K562 (cell line): Measurements from ENCODE around the gene BFSP1. TPM values are rescaled to one million over a fixed set of nuclear protein-coding genes. Genes with fewer than 3 reads are reported as not detected.

Experiments used
- ATAC-seq: fragments of 200-7000 bp; cut with Tn5 transposase; 3 replicates; pipeline ENCODE4 v1.9.1; 2020; ENCODE audit warnings: moderate library complexity
- BruUV-seq: library from RNA; stranded (reverse); fragments of 400-500 nt; replicated peaks from 2 replicates; lab custom pipeline; 2021; lab: Mats Ljungman, UMichigan
- CTCF ChIA-PET: fragments of 300-600 bp; formaldehyde crosslinking; extraction: SDS; loops from one replicate; lab custom pipeline; 2021; ENCODE audit warnings: low intra/inter-chr PET ratio; lab: Yijun Ruan, JAX
- POLR2A ChIA-PET: fragments of 300-600, 350-650 bp; sonication (Branson Sonifier 250); formaldehyde crosslinking; extraction: SDS; loops from one replicate; lab custom pipeline; 2021; ENCODE audit warnings: antibody characterized with exemption, inconsistent platforms; lab: Yijun Ruan, JAX
- DNase-seq, 4 experiments: peaks; one replicate each; pipeline versions ENCODE4 v3.0.0 to v3.0.0-alpha.2; 2011 to 2018; ENCODE audit warnings: low spot score in 3 of 4, mixed read lengths in 3 of 4; ENCODE audit errors: extremely low read depth in 1 of 4
- FAIRE-seq: peaks from 2 replicates; lab custom pipeline; 2011; peaks lifted over from hg19 to GRCh38; lab: Jason Lieb, UNC
- H2AFZ ChIP-seq: 2 replicates; pipeline ENCODE4 v1.6.0; 2011; ENCODE audit warnings: low read depth, low read length, control low read depth, inconsistent platforms
- H3K27ac ChIP-seq: fragments of 200-600 bp; 3 replicates; pipeline ENCODE4 v1.8.0; 2011; ENCODE audit warnings: low read depth, mild to moderate bottlenecking, control low read depth, inconsistent platforms, low read length, moderate library complexity, mixed read lengths; ENCODE audit errors: extremely low read depth
- H3K27me3 ChIP-seq, 2 experiments: fragments of 300-600 bp in 1 of 2; 2 replicates in 1 of 2; 3 replicates in 1 of 2; pipeline versions ENCODE4 v1.6.0 to v1.8.0; 2011; ENCODE audit warnings: inconsistent platforms in 2 of 2, low read length in 2 of 2, mild to moderate bottlenecking in 1 of 2, mixed read lengths in 1 of 2, moderate library complexity in 1 of 2; ENCODE audit not compliant: control insufficient read depth in 2 of 2, insufficient read depth in 2 of 2
- H3K36me3 ChIP-seq: fragments of 300-600 bp; 3 replicates; pipeline ENCODE4 v1.8.0; 2011; ENCODE audit warnings: mild to moderate bottlenecking, low read length, inconsistent platforms; ENCODE audit not compliant: control insufficient read depth, insufficient read depth
- H3K4me1 ChIP-seq, 2 experiments: fragments of 200-600 bp in 1 of 2; replicated peaks in 1 of 2; 2 replicates in 1 of 2; 3 replicates in 1 of 2; pipeline versions ENCODE4 v1.5.1 to v1.8.0; 2011; ENCODE audit warnings: inconsistent platforms in 2 of 2, low read length in 2 of 2, mild to moderate bottlenecking in 1 of 2, mixed read lengths in 1 of 2, moderate library complexity in 1 of 2; ENCODE audit not compliant: control insufficient read depth in 2 of 2, insufficient read depth in 2 of 2
- H3K4me2 ChIP-seq: 2 replicates; pipeline ENCODE4 v1.6.1; 2011; ENCODE audit warnings: low read length, control low read depth, inconsistent platforms, mixed read lengths; ENCODE audit not compliant: insufficient read depth
- H3K4me3 ChIP-seq: fragments of 200-600 bp; sonication (generic), shearing (Covaris generic); 2 replicates; pipeline ENCODE4 v1.5.1; 2016; ENCODE audit warnings: control low read depth, inconsistent platforms
- H3K79me2 ChIP-seq: fragments of 200-600 bp; 3 replicates; pipeline ENCODE4 v1.8.0; 2011; ENCODE audit warnings: low read length, inconsistent platforms; ENCODE audit not compliant: control insufficient read depth, insufficient read depth
- H3K9ac ChIP-seq, 2 experiments: 2 replicates each; pipeline versions ENCODE4 v1.6.0 to v1.6.1; 2011; ENCODE audit warnings: low read depth in 2 of 2, low read length in 2 of 2, control low read depth in 1 of 2, inconsistent platforms in 1 of 2, mild to moderate bottlenecking in 1 of 2, mixed read lengths in 1 of 2; ENCODE audit not compliant: insufficient read depth in 1 of 2
- H3K9me1 ChIP-seq: one replicate; pipeline ENCODE4 v1.6.0; 2011; ENCODE audit warnings: inconsistent platforms, mild to moderate bottlenecking, low read length, moderate library complexity; ENCODE audit not compliant: control insufficient read depth, insufficient read depth
- H3K9me3 ChIP-seq: replicated peaks from 2 replicates; pipeline ENCODE4 v1.5.1; 2011; ENCODE audit warnings: low read depth, low read length, inconsistent platforms; ENCODE audit not compliant: control insufficient read depth, insufficient read depth
- H4K20me1 ChIP-seq: replicated peaks from 2 replicates; pipeline ENCODE4 v1.6.1; 2011; ENCODE audit warnings: low read length, inconsistent platforms, mixed read lengths; ENCODE audit not compliant: control insufficient read depth, insufficient read depth
- ETS2 ChIP-seq: IDR thresholded peaks from 2 replicates; pipeline ENCODE4 v1.6.1; 2016; ENCODE audit warnings: borderline replicate concordance, missing genetic modification characterization, mild to moderate bottlenecking, moderate library complexity, missing compliant biosample characterization; ENCODE audit not compliant: poor library complexity, severe bottlenecking
- GABPB1 ChIP-seq: sonication (generic); formaldehyde crosslinking; IDR thresholded peaks from 2 replicates; pipeline ENCODE4 v1.8.0; 2022; ENCODE audit warnings: mild to moderate bottlenecking, missing genetic modification reagents
- HIVEP1 ChIP-seq: fragments of 250-450 bp; sonication (Bioruptor Pico); IDR thresholded peaks from 2 replicates; pipeline ENCODE4 v1.4.0; 2020; ENCODE audit warnings: mild to moderate bottlenecking
- IRF2 ChIP-seq: sonication (generic); formaldehyde crosslinking; IDR thresholded peaks from 2 replicates; pipeline ENCODE4 v1.8.1; 2022; ENCODE audit warnings: mild to moderate bottlenecking, missing genetic modification reagents
- MCM5 ChIP-seq: fragments of 450-650 bp; IDR thresholded peaks from 2 replicates; pipeline ENCODE4 v1.6.1; 2016; ENCODE audit warnings: low read depth
- MECOM ChIP-seq: fragments of 250-450 bp; sonication (Bioruptor Pico); IDR thresholded peaks from 2 replicates; pipeline ENCODE4 v1.8.0; 2022; ENCODE audit warnings: inconsistent platforms
- NCOA2 ChIP-seq, 2 experiments: fragments of 450-650 bp; IDR thresholded peaks; 2 replicates each; pipeline ENCODE4 v1.6.1; 2018; ENCODE audit warnings: mild to moderate bottlenecking in 2 of 2, moderate library complexity in 1 of 2; ENCODE audit not compliant: partially characterized antibody in 2 of 2
- NFYB ChIP-seq: IDR thresholded peaks from 2 replicates; pipeline ENCODE4 v1.6.1; 2011; ENCODE audit warnings: mild to moderate bottlenecking, moderate library complexity; ENCODE audit not compliant: insufficient read length; ENCODE audit errors: extremely low read depth
- POLR2B ChIP-seq: fragments of 450-650 bp; IDR thresholded peaks from 2 replicates; pipeline ENCODE4 v1.6.1; 2018; ENCODE audit warnings: low read depth; ENCODE audit not compliant: partially characterized antibody
- SIX5 ChIP-seq, 2 experiments: IDR thresholded peaks; 2 replicates each; pipeline ENCODE4 v1.6.1; 2011; ENCODE audit warnings: low read length in 2 of 2, borderline replicate concordance in 1 of 2, low read depth in 1 of 2, mild to moderate bottlenecking in 1 of 2, moderate library complexity in 1 of 2; ENCODE audit not compliant: insufficient read depth in 1 of 2
- SMARCA5 ChIP-seq: fragments of 450-650 bp; IDR thresholded peaks from 2 replicates; pipeline ENCODE4 v1.6.1; 2016
- SREBF1 ChIP-seq: fragments of 150-350 bp; IDR thresholded peaks from 2 replicates; pipeline ENCODE4 v1.6.1; 2014; ENCODE audit warnings: antibody characterized with exemption, low read depth, low read length, borderline replicate concordance
- ZBTB17 ChIP-seq: fragments of 450-650 bp; formaldehyde crosslinking; IDR thresholded peaks from 2 replicates; pipeline ENCODE4 v1.4.0; 2020; ENCODE audit warnings: mild to moderate bottlenecking
- ZNF212 ChIP-seq: fragments of 450-650 bp; formaldehyde crosslinking; IDR thresholded peaks from 2 replicates; pipeline ENCODE4 v1.4.0; 2020; ENCODE audit warnings: mild to moderate bottlenecking
- WGBS: fragments of 100-300 bp; shearing (Covaris generic); methylation state at CpG from one replicate; pipeline ENCODE4 v1.1.6; 2016; ENCODE audit warnings: low coverage, mixed read lengths; ENCODE audit not compliant: insufficient coverage; ENCODE audit errors: missing lambda C conversion rate; 5-methylcytosine and 5-hydroxymethylcytosine counted together
- in situ Hi-C: fragments of 300-500 bp; cut with MboI; formaldehyde crosslinking; loops from 4 replicates; pipeline ENCODE4 v1.15.0; 2018; ENCODE audit warnings: inconsistent platforms, mixed read lengths
- intact Hi-C: fragments of 100-400 bp; cut with micrococcal nuclease; formaldehyde crosslinking; loops from 2 replicates; pipeline ENCODE4 v1.14.2; 2022
- polyA plus RNA-seq, 8 experiments: library from polyadenylated mRNA; depleted of rRNA in 4 of 8; stranded (reverse) in 5 of 8; unstranded in 3 of 8; fragments of >200 nt; fragmentation: Nextera tagmentation in 2 of 8; fragmentation: Illumina TruSeq in 1 of 8; extraction: Ambion mirVana in 2 of 8; extraction: Trizol in 1 of 8; gene quantifications; 2 replicates each; pipeline versions ENCODE4 v1.2.1 to v1.2.3, GENCODE V29; 2011 to 2014; ENCODE audit warnings: inconsistent platforms in 1 of 8, missing spikeins in 1 of 8
- total RNA-seq, 7 experiments: library from RNA; depleted of rRNA in 6 of 7; stranded (reverse); fragments of >200 nt in 6 of 7; fragmentation: Illumina TruSeq in 2 of 7; extraction: Trizol in 2 of 7; gene quantifications; 2 replicates each; pipeline versions ENCODE4 v1.2.1 to v1.2.3, GENCODE V29; 2011 to 2021; ENCODE audit warnings: low replicate concordance in 1 of 7
- TF ChIP-seq, protein P1 (sequence below), 2 experiments: fragments of 450-650 bp; IDR thresholded peaks; 2 replicates each; pipeline ENCODE4 v1.6.1; 2018; ENCODE audit warnings: mild to moderate bottlenecking in 2 of 2, low read depth in 1 of 2; ENCODE audit not compliant: partially characterized antibody in 2 of 2
- TF ChIP-seq, protein P2 (sequence below): IDR thresholded peaks from 2 replicates; pipeline ENCODE4 v1.6.1; 2012; ENCODE audit warnings: low read depth, low read length, improper control_type of control experiment, borderline replicate concordance

The BFSP1 gene
- total and polyA plus RNA-seq, 9 of the 15 experiments (the other 6 are each of a cell fraction or from before 2014, with no cell fraction given), result 0.09 to 0.86 (median 0.40) TPM

DNA sequence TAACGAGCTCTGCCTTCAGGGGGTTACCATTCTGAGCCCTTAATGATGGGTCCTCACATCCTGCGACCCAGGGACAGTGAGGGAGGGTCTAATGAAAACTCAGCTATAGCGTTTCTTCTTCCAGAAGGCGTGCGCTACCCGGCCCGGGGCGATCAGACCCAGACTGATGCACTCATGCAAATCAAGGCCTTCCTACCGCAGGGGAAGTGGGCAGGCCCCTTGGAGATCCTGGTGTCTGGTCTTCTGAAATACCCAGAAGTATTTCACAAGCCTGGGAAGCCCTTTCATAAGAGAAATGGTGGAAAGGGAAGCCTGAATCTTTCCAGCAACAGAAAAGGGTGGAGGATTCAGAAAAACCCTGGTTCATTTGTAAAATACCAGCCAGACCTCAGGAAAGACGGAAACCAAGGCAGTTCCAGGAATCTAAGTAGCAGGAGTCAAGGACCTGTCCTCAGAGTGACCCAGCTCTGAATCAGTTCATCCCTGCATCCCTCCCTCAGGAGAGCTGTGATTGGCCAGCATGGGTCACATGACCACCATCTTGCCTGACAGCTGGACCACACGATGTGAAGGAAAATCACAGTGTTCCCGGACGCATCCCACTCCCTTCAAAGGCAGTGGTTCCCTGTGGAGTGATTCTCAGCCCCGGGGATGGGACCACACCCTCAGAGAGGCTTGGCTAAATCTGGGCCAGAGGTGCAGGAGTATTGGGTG is 12.7 kb downstream of the BFSP1 start (continued):
- TF ChIP-seq, protein P1, sequence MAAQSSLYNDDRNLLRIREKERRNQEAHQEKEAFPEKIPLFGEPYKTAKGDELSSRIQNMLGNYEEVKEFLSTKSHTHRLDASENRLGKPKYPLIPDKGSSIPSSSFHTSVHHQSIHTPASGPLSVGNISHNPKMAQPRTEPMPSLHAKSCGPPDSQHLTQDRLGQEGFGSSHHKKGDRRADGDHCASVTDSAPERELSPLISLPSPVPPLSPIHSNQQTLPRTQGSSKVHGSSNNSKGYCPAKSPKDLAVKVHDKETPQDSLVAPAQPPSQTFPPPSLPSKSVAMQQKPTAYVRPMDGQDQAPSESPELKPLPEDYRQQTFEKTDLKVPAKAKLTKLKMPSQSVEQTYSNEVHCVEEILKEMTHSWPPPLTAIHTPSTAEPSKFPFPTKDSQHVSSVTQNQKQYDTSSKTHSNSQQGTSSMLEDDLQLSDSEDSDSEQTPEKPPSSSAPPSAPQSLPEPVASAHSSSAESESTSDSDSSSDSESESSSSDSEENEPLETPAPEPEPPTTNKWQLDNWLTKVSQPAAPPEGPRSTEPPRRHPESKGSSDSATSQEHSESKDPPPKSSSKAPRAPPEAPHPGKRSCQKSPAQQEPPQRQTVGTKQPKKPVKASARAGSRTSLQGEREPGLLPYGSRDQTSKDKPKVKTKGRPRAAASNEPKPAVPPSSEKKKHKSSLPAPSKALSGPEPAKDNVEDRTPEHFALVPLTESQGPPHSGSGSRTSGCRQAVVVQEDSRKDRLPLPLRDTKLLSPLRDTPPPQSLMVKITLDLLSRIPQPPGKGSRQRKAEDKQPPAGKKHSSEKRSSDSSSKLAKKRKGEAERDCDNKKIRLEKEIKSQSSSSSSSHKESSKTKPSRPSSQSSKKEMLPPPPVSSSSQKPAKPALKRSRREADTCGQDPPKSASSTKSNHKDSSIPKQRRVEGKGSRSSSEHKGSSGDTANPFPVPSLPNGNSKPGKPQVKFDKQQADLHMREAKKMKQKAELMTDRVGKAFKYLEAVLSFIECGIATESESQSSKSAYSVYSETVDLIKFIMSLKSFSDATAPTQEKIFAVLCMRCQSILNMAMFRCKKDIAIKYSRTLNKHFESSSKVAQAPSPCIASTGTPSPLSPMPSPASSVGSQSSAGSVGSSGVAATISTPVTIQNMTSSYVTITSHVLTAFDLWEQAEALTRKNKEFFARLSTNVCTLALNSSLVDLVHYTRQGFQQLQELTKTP (IDR thresholded peaks at IDR 0.05; ENCODE audit: low read depth in 1 of 2, partially characterized antibody in 2 of 2), result no peak
- TF ChIP-seq SIX5 (IDR thresholded peaks at IDR 0.05; ENCODE audit: borderline replicate concordance in 1 of 2, insufficient read depth in 1 of 2, low read depth in 1 of 2, low read length in 2 of 2) (no peak), NFYB (peak; percentile 42)

DNA sequence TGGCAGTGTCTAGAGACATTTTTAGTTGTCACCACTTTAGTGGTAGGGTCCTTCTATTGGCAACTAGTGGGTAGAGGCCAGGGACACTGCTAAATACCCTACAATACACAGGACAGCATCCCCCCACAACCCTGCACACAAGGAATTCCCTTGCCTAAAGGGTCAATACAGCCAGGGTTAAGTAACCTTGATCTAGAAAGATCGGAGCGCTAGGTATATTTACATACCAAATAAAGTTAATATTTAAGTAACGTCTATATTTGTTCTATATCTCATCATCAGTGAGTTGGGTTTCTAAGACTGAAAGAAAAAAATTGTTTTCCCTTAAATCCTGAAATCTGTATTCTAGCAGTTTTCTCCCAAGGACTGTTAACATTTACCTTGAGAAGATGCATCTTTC is 16.1 kb downstream of the BFSP1 start:
- no peak for DNase-seq
- ChIA-PET POLR2A (no interaction called here), CTCF (no interaction called here)
- H3K9ac ChIP-seq, result no peak overlapping the region
- BruUV-seq, result no TSS peak
- H3K9me1 ChIP-seq, result no peaks in the 10 kb centered on the region
- H3K27me3 ChIP-seq, result peaks cover 8 to 15% of the 10 kb centered on the region in 2 experiments; a peak in 4 of 5 replicates
- H3K27ac ChIP-seq, result no peak overlapping the region
- H3K36me3 ChIP-seq, result no peaks in the 10 kb centered on the region
- no peaks in the 10 kb centered on the region for H3K9me3 ChIP-seq
- ATAC-seq, result no peak
- in situ Hi-C loops, result loop anchor here (25.0 kb wide), 1 partner anchor 772 kb away; the partner anchor contains the start of gene ZNF133
- H3K4me1 ChIP-seq, result no peaks in the 10 kb centered on the region
- FAIRE-seq, result no peak
- H3K4me3 ChIP-seq, result no peak overlapping the region
- intact Hi-C loops, result no loop called here
- 4% methylated on average over 3 of the region's 3 CpGs for WGBS
- no peaks in the 10 kb centered on the region for H4K20me1 ChIP-seq
- no peak overlapping the region for H2AFZ ChIP-seq
- H3K4me2 ChIP-seq, result no peak overlapping the region
- H3K79me2 ChIP-seq, result no peaks in the 10 kb centered on the region
- no peak for TF ChIP-seq GABPB1 (CRISPR knock-in tag)
- TF ChIP-seq MCM5, result no peak
- TF ChIP-seq POLR2B, result no peak
- TF ChIP-seq MECOM (CRISPR knock-in tag), result no peak
- no peak for TF ChIP-seq NCOA2 (IDR thresholded peaks at IDR 0.05; ENCODE audit: partially characterized antibody in 2 of 2)
- no peak for TF ChIP-seq HIVEP1 (CRISPR knock-in tag)
- TF ChIP-seq, protein P2, sequence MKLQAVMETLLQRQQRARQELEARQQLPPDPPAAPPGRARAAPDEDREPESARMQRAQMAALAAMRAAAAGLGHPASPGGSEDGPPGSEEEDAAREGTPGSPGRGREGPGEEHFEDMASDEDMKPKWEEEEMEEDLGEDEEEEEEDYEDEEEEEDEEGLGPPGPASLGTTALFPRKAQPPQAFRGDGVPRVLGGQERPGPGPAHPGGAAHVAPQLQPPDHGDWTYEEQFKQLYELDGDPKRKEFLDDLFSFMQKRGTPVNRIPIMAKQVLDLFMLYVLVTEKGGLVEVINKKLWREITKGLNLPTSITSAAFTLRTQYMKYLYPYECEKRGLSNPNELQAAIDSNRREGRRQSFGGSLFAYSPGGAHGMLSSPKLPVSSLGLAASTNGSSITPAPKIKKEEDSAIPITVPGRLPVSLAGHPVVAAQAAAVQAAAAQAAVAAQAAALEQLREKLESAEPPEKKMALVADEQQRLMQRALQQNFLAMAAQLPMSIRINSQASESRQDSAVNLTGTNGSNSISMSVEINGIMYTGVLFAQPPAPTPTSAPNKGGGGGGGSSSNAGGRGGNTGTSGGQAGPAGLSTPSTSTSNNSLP, result no peak
- no peak for TF ChIP-seq ZNF212 (CRISPR knock-in tag)
- TF ChIP-seq ZBTB17, result no peak
- no peak for TF ChIP-seq ETS2 (tag)
- TF ChIP-seq SMARCA5, result no peak
- no peak for TF ChIP-seq IRF2 (CRISPR knock-in tag)
- no peak for TF ChIP-seq SREBF1
